Activated CD4-positive, alpha-beta memory T cell treated with anti-CD3 and anti-CD28 coated beads for 36 hours (primary cell): ENCODE measurements around the gene MUSK. TPM values are rescaled to one million over a fixed set of nuclear protein-coding genes. Genes with fewer than 3 reads are reported as not detected.
"Not testable (repeated sequence)": the region's sequence is repeated elsewhere in the genome, so short reads cannot be mapped to it uniquely, and the experiment has no call there.

Source experiments
- CTCF ChIA-PET: fragments of 350-600 bp; sonication (Branson Sonifier 250); formaldehyde crosslinking; loops from one replicate; lab custom pipeline; 2021; ENCODE audit warnings: antibody characterized with exemption, inconsistent platforms; lab: Charles Lee
- POLR2A ChIA-PET: fragments of 350-600 bp; sonication (Branson Sonifier 250); formaldehyde crosslinking; loops from one replicate; lab custom pipeline; 2021; ENCODE audit warnings: antibody characterized with exemption; lab: Charles Lee
- DNase-seq: peaks from one replicate; pipeline ENCODE4 v3.0.0-alpha.2; 2020
- H3K27ac Mint-ChIP-seq: one replicate; pipeline ENCODE4 v1.8.0; 2021; ENCODE audit warnings: mixed read lengths
- H3K27me3 Mint-ChIP-seq: one replicate; pipeline ENCODE4 v1.8.0; 2021; ENCODE audit warnings: mixed read lengths
- H3K36me3 Mint-ChIP-seq: one replicate; pipeline ENCODE4 v1.8.0; 2021; ENCODE audit warnings: mixed read lengths
- H3K4me1 Mint-ChIP-seq: one replicate; pipeline ENCODE4 v1.8.0; 2021; ENCODE audit warnings: low read depth, mixed read lengths
- H3K4me3 Mint-ChIP-seq: one replicate; pipeline ENCODE4 v1.8.0; 2021; ENCODE audit warnings: mild to moderate bottlenecking, mixed read lengths
- H3K9me3 Mint-ChIP-seq: one replicate; pipeline ENCODE4 v1.8.0; 2021; ENCODE audit warnings: mixed read lengths
- intact Hi-C: fragments of 100-400 bp; cut with micrococcal nuclease; formaldehyde crosslinking; loops from one replicate; pipeline ENCODE4 v1.15.1; 2023
- total RNA-seq, 2 experiments: library from RNA; stranded (reverse); gene quantifications; one replicate each; pipeline ENCODE4 v1.2.3, GENCODE V29; 2021

Gene MUSK
- total RNA-seq, 2 experiments from 2014 or later, result not detected

GRCh38 chr9:110650991-110651411 lies 17.6 kb upstream of the MUSK start:
- Mint-ChIP-seq H3K4me1 (no peaks in the 10 kb centered on the region), H3K4me3 (no peak overlapping the region), H3K27me3 (no peaks in the 10 kb centered on the region), H3K27ac (no peak overlapping the region), H3K36me3 (no peaks in the 10 kb centered on the region), H3K9me3 (no peaks in the 10 kb centered on the region)
- POLR2A ChIA-PET, result no interaction called here
- no peak for DNase-seq
- intact Hi-C loops, result no loop called here
- CTCF ChIA-PET, result no interaction called here

- Mint-ChIP-seq H3K4me3 (no peak overlapping the region), H3K4me1 (no peaks in the 10 kb centered on the region), H3K36me3 (no peaks in the 10 kb centered on the region), H3K9me3 (peaks cover 3% of the 10 kb centered on the region), H3K27me3 (no peaks in the 10 kb centered on the region), H3K27ac (no peak overlapping the region)
- intact Hi-C loops, result no loop called here
- DNase-seq, result no peak
- POLR2A ChIA-PET, result no interaction called here
- CTCF ChIA-PET, result no interaction called here
These were observed 12.6 kb upstream of the MUSK start for GRCh38 chr9:110655754-110656641.

GRCh38 chr9:110659891-110660541 lies 8.6 kb upstream of the MUSK start:
- ChIA-PET POLR2A (no interaction called here), CTCF (no interaction called here)
- H3K27ac Mint-ChIP-seq, result no peak overlapping the region
- no peaks in the 10 kb centered on the region for H3K27me3 Mint-ChIP-seq
- intact Hi-C loops, result no loop called here
- no peaks in the 10 kb centered on the region for H3K4me1 Mint-ChIP-seq
- no peak overlapping the region for H3K4me3 Mint-ChIP-seq
- H3K9me3 Mint-ChIP-seq, result peaks cover 5% of the 10 kb centered on the region
- no peak for DNase-seq
- no peaks in the 10 kb centered on the region for H3K36me3 Mint-ChIP-seq

- H3K4me1 Mint-ChIP-seq, result no peaks in the 10 kb centered on the region
- POLR2A ChIA-PET, result no interaction called here
- no peaks in the 10 kb centered on the region for H3K27me3 Mint-ChIP-seq
- peaks cover 2% of the 10 kb centered on the region for H3K9me3 Mint-ChIP-seq
- no peaks in the 10 kb centered on the region for H3K36me3 Mint-ChIP-seq
- H3K27ac Mint-ChIP-seq, result no peak overlapping the region
- intact Hi-C loops, result no loop called here
- DNase-seq, result no peak
- H3K4me3 Mint-ChIP-seq, result no peak overlapping the region
- CTCF ChIA-PET, result no interaction called here
These were observed 842 bp downstream of the MUSK start for GRCh38 chr9:110669433-110669832.

GRCh38 chr9:110671849-110672248 lies 3.3 kb downstream of the MUSK start:
- no peaks in the 10 kb centered on the region for H3K36me3 Mint-ChIP-seq
- POLR2A ChIA-PET, result no interaction called here
- DNase-seq, result no peak
- H3K27ac Mint-ChIP-seq, result no peak overlapping the region
- H3K27me3 Mint-ChIP-seq, result no peaks in the 10 kb centered on the region
- no peak overlapping the region for H3K4me3 Mint-ChIP-seq
- CTCF ChIA-PET, result no interaction called here
- H3K9me3 Mint-ChIP-seq, result peaks cover 3% of the 10 kb centered on the region
- intact Hi-C loops, result no loop called here
- H3K4me1 Mint-ChIP-seq, result no peaks in the 10 kb centered on the region

GRCh38 chr9:110672873-110673510 lies 4.4 kb downstream of the MUSK start:
- no peak for DNase-seq
- Mint-ChIP-seq H3K9me3 (peaks cover 3% of the 10 kb centered on the region), H3K27ac (no peak overlapping the region), H3K4me1 (no peaks in the 10 kb centered on the region), H3K4me3 (no peak overlapping the region), H3K27me3 (no peaks in the 10 kb centered on the region), H3K36me3 (no peaks in the 10 kb centered on the region)
- POLR2A ChIA-PET, result no interaction called here
- CTCF ChIA-PET, result no interaction called here
- intact Hi-C loops, result no loop called here

- POLR2A ChIA-PET, result no interaction called here
- Mint-ChIP-seq H3K36me3 (no peaks in the 10 kb centered on the region), H3K27ac (no peak overlapping the region), H3K4me1 (no peaks in the 10 kb centered on the region), H3K9me3 (no peaks in the 10 kb centered on the region), H3K27me3 (no peaks in the 10 kb centered on the region), H3K4me3 (no peak overlapping the region)
- no peak for DNase-seq
- CTCF ChIA-PET, result no interaction called here
- intact Hi-C loops, result no loop called here
These were observed 18.9 kb downstream of the MUSK start for GRCh38 chr9:110687497-110687896.

- ChIA-PET POLR2A (no interaction called here), CTCF (no interaction called here)
- H3K4me1 Mint-ChIP-seq, result no peaks in the 10 kb centered on the region
- no peak for DNase-seq
- H3K4me3 Mint-ChIP-seq, result no peak overlapping the region
- no peaks in the 10 kb centered on the region for H3K27me3 Mint-ChIP-seq
- intact Hi-C loops, result no loop called here
- H3K27ac Mint-ChIP-seq, result no peak overlapping the region
- H3K9me3 Mint-ChIP-seq, result no peaks in the 10 kb centered on the region
- H3K36me3 Mint-ChIP-seq, result no peaks in the 10 kb centered on the region
These were observed 19.7 kb downstream of the MUSK start for GRCh38 chr9:110688329-110688728.

GRCh38 chr9:110691002-110691549 lies 22.5 kb downstream of the MUSK start:
- CTCF ChIA-PET, result no interaction called here
- POLR2A ChIA-PET, result no interaction called here
- no peak overlapping the region for H3K4me3 Mint-ChIP-seq
- DNase-seq, result no peak
- no peaks in the 10 kb centered on the region for H3K27me3 Mint-ChIP-seq
- no peaks in the 10 kb centered on the region for H3K9me3 Mint-ChIP-seq
- no peaks in the 10 kb centered on the region for H3K4me1 Mint-ChIP-seq
- no peaks in the 10 kb centered on the region for H3K36me3 Mint-ChIP-seq
- no peak overlapping the region for H3K27ac Mint-ChIP-seq
- intact Hi-C loops, result no loop called here

GRCh38 chr9:110695846-110696245 lies 27.3 kb downstream of the MUSK start:
- H3K4me3 Mint-ChIP-seq, CTCF ChIA-PET, H3K9me3 Mint-ChIP-seq, H3K27me3 Mint-ChIP-seq, intact Hi-C loops, POLR2A ChIA-PET, H3K36me3 Mint-ChIP-seq, H3K4me1 Mint-ChIP-seq, H3K27ac Mint-ChIP-seq, DNase-seq: not testable (repeated sequence)

- no peak for DNase-seq
- H3K9me3 Mint-ChIP-seq, result no peaks in the 10 kb centered on the region
- no peaks in the 10 kb centered on the region for H3K27me3 Mint-ChIP-seq
- no peaks in the 10 kb centered on the region for H3K4me1 Mint-ChIP-seq
- H3K27ac Mint-ChIP-seq, result no peak overlapping the region
- intact Hi-C loops, result no loop called here
- no peak overlapping the region for H3K4me3 Mint-ChIP-seq
- ChIA-PET POLR2A (no interaction called here), CTCF (no interaction called here)
- no peaks in the 10 kb centered on the region for H3K36me3 Mint-ChIP-seq
These were observed 32.4 kb downstream of the MUSK start for GRCh38 chr9:110700953-110701352.

GRCh38 chr9:110703669-110704068 lies 35.1 kb downstream of the MUSK start:
- no peak overlapping the region for H3K27ac Mint-ChIP-seq
- no peaks in the 10 kb centered on the region for H3K36me3 Mint-ChIP-seq
- H3K4me3 Mint-ChIP-seq, result no peak overlapping the region
- no peaks in the 10 kb centered on the region for H3K27me3 Mint-ChIP-seq
- no peak for DNase-seq
- POLR2A ChIA-PET, result no interaction called here
- no peaks in the 10 kb centered on the region for H3K4me1 Mint-ChIP-seq
- intact Hi-C loops, result no loop called here
- CTCF ChIA-PET, result no interaction called here
- no peaks in the 10 kb centered on the region for H3K9me3 Mint-ChIP-seq
